Occipital lobe (tissue), 2 donors: ENCODE measurements around the gene ZNF229. TPM values are rescaled to one million over a fixed set of nuclear protein-coding genes. Genes with fewer than 3 reads are reported as not detected.
"Not testable (repeated sequence)": the region's sequence is repeated elsewhere in the genome, so short reads cannot be mapped to it uniquely, and the experiment has no call there.

Source experiments
- DNase-seq: peaks from one replicate; lab custom pipeline; 2025; lab: John Stamatoyannopoulos, UW
- total RNA-seq: library from RNA; depleted of rRNA; stranded (reverse); fragments of >200 nt; gene quantifications from one replicate; pipeline ENCODE4 v1.2.3, GENCODE V29; 2014

Gene ZNF229
- 23.1 TPM for total RNA-seq

GRCh38 chr19:44447916-44448674 is at the start of gene ZNF229:
Gene ZNF229 (minus strand): TSS chr19:44448472. CDS start chr19:44442847, 5,625 bp downstream.
- DNase-seq, result peak; percentile 57

DNA sequence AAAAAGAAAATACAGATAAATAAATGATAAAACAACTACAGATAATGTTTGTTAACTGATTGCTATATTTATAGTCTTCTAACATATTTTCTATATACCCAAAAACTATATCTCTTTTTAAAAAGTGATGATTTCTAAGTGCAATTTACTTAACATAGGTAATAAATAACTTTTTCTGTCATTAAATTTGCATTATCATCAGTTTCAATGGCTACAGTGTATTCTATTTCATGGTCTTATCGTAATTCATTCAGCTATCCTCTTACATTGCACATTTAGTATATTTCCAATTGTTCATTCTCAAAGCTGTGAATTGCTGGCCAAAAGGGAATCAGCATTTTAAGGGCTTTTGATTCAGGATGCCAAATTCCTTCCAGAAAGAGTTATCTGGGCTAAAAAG is 48.4 kb upstream of the ZNF229 start:
- no peak for DNase-seq

- no peak for DNase-seq
Observed at GRCh38 chr19:44476559-44477408, 28.5 kb upstream of the ZNF229 start.

- DNase-seq, result not testable (repeated sequence)
Observed at GRCh38 chr19:44468730-44469129, 20.5 kb upstream of the ZNF229 start.

DNA sequence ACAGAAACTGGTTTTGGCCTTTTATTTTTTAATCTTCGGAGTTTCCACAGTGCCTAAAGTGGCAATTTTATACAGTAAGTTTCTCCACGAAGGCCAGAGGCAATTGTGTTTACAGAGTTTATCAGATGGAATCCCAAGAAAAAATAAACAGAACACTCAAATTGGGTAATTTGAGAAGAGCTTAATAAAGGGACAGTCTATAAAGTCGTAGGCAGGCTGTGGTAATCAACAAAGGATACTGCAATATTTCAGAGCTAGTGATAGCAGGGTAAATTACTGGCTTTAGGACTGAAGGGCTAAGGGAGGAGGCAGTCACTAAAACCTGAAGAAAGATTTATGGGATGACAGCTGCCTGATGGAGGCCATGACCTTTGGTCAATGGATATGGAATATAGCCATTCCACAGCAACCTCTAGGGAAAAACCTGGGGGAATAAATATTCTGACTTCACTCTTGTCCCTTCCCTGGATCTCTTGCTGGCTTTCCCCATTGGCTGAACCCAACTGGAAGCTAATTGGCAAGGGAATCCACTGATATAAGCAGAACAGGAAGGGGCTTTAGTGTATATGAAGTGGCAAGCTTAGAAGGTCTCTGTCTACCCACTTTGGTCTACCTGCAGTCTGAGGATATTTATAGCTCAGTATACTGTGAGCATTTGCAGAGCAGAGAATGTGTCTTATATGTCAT is 14.5 kb upstream of the ZNF229 start:
- not testable (repeated sequence) for DNase-seq

DNA sequence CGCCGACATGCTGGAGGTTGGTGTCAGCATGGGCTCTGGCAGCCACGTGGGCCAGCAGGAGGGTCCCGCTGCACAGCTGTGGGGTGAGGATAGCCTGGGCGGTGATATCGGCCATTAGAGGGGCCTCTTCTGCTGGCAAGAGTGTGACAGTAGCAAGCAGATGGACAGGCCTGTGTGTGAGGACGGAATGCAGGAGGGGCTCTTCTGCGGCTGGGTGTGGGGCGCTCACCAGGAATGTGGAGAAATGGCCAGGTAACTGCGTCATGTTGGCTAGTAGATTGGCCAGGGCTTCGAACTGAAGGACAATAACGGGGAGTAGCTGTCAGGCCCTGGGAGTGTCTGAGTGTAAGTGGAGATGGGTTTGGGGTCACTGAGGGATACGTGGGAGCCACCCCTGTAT is 7.7 kb upstream of the ZNF229 start:
- not testable (repeated sequence) for DNase-seq

DNA sequence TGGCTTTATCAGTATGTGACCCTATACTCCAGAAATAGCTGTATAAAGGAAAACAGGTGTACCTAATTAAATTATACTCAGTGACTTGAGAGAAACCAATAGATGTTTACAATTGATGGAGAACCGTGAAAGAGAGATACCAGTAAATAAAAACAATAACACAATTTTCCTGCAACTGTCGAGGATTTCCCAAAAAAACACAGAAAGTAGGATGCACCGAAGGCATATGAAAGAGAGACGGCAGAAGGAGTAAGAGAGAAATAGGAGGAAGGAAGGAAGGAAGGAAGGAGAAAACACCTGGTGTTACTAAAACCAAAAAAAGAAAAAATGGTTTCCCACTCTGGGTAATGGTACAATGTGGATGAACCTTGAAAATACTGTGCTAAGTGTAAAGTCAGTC is 6.8 kb upstream of the ZNF229 start:
- DNase-seq, result no peak

DNA sequence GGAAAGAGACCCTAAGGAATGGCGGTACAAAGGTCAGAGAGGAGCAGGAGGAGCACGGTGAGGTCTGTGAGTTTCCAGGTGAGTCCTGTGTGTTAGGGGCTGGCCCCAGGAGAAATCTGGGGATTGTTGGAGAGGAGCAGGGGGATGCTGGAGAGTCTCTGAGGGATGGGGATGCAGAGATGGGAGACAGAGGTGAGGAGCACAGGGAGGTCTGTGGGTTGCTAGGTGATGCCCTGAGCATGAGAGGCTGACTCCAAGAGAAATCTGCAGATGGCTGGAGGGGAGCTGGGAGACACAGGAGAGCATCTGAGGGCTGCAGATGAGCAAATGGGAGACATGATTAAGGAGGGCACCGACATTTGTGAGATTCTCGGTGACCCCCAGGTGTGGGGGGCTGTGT is 4.1 kb upstream of the ZNF229 start:
- no peak for DNase-seq

DNA sequence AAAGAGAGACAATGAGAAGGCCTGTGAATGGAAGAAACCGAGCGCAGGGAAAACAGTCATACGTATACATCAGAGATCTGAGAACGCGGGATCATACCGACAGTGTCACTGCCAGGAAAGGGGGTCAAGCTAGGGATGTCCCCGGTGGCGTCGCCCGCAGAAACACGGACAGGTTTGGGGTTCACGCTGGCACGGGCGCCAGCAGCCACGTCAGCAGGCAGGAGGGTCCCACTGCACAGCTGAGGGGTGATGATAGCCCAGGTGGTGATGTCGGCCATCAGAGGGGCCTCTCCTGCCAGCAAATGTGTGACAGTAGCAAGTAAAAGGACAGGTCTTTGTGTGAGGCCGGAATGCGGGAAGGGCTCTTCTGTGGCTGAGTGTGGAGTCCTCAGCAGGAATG is 3.4 kb upstream of the ZNF229 start:
- DNase-seq, result no peak

- no peak for DNase-seq
Observed at GRCh38 chr19:44438441-44438840, 9.8 kb downstream of the ZNF229 start.

DNA sequence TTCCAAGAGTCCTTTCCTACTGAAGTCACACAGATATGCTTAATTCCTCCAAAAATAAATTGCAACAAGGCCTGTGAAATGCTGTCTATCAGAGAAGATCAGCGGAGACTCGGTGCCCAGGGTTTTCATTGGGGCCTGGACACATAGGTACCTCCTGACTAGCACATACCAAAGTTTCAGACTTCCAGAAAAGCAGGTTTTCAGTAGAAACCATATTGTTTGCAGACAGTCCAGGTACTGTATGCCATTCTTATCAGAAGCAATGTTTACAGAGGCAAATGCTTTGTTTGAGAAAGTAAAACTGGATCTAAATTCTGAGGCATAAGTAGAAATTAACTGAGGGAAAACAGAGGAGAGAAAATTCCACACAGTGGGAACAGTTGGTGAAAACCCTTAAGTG is 12.8 kb downstream of the ZNF229 start:
- no peak for DNase-seq

DNA sequence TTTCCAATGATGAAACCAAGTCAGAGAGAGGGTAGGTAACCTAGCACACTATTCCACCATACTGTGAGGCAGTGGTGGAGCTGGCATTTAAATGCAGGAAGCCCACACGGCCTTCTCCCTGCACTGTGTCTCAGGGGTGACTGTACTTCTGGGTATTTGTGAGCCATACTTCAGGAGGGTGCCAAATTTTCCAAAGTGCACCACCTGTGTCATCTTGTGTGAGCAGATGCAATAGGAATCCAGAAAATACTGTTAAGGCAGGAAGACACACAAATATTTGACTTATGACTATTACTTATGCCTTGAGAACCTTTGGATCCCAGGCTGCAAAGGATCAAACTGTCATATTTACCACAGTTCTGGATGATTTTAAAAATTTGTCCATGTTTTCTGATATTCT is 17.3 kb downstream of the ZNF229 start:
- no peak for DNase-seq

DNA sequence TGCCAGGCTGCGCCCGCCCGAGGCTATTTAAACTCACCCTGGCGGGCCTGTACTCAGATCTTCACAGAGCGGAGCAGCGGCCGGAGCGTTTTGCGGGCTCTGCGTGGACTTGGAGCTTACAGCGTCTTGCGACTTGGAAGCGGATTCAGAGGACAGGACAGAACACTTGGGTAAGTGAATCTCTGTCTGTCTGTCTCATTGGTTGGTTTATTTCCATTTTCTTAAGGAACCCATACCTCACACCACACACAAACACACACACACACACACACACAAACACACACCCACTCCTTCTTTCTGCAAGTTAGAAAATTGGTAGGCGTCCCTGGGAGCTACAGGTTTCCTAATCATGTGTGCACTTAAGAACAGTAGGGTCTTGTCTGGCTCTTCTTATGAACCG is 32.7 kb downstream of the ZNF229 start:
- not testable (repeated sequence) for DNase-seq

GRCh38 chr19:44401139-44402115 is 46.8 kb downstream of the ZNF229 start, which contains the start of gene ZNF285:
Gene ZNF285 (minus strand): TSS chr19:44401608. CDS start chr19:44397213, 4,395 bp downstream.
- DNase-seq, result no peak

DNA sequence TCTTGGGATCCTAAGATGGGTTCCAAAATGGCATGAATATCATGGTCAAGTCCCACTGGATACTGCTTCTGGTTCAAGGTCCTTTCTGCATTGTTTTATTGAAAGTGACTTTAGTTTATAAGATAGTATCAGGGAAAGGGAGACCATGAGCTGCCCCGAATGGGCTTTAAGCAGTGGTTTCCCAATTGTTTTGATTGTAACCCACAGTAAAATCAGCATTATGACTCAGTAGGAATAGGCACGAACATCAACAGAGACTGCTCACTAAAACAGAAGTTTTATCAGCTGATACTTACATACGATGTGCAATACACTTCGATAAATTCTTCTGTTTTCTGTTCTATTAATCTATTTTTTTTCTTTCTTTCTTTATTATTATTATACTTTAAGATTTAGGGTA is 59.0 kb downstream of the ZNF229 start:
- DNase-seq, result not testable (repeated sequence)

Other genes with a start within 250 kb of the ZNF229 start
- 45.5 TPM for gene ZNF227, start 235.9 kb downstream of the ZNF229 start, total RNA-seq
- gene ZNF233, start 188.6 kb downstream of the ZNF229 start, total RNA-seq, result 13.1 TPM
- gene ZNF235, start 143.4 kb downstream of the ZNF229 start, total RNA-seq, result 19.0 TPM
- 24.8 TPM for gene ZNF112, start 91.8 kb downstream of the ZNF229 start, total RNA-seq
- gene ZNF285, start 46.9 kb downstream of the ZNF229 start, total RNA-seq, result 36.3 TPM
- gene ZNF180, start 52.0 kb upstream of the ZNF229 start, total RNA-seq, result 19.5 TPM
- gene CEACAM20, start 81.2 kb upstream of the ZNF229 start, total RNA-seq, result not detected
- gene IGSF23, start 165.1 kb upstream of the ZNF229 start, total RNA-seq, result not detected
- 26.5 TPM for gene PVR, start 195.4 kb upstream of the ZNF229 start, total RNA-seq
- gene CEACAM19, start 223.0 kb upstream of the ZNF229 start, total RNA-seq, result 2.0 TPM